Stimulated activated CD8-positive, alpha-beta memory T cell treated with anti-CD3 and anti-CD28 coated beads, Interleukin-12 subunit alpha, Interleukin-12 subunit beta, amount 100 ng/mL, for 4 hours (primary cell): ENCODE results near the gene P2RY6.

Experiments
- DNase-seq: peaks from one replicate; pipeline ENCODE4 v3.0.0-alpha.2; 2020; ENCODE audit warnings: low read depth

The P2RY6 gene

GRCh38 chr11:73297702-73298101, 25.6 kb downstream of the P2RY6 start:
- DNase-seq: no peak

DNA sequence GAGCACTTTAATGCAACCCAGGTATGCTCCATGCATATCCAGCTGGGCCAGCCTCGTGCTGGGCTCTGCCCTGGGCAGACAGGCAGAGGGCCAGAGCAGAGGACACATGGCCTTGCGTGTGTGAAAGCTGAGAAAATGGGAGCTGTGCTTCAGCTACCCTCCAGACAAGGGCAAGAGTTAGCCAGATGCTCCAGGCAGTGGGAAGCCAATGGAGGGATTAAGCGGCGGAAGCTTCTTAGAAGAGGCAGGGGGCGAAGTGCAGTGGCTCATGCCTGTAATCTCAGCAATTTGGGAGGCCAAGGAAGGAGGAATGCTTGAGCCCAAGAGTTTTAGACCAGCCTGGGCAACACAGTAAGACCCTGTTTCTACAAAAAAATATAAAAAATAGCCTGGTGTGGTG, 26.1 kb downstream of the P2RY6 start:
- no peak for DNase-seq

- DNase-seq: no peak
Measured at GRCh38 chr11:73299751-73300150, 27.6 kb downstream of the P2RY6 start.

- no peak for DNase-seq
Measured at GRCh38 chr11:73306069-73306841, 34.1 kb downstream of the P2RY6 start.

DNA sequence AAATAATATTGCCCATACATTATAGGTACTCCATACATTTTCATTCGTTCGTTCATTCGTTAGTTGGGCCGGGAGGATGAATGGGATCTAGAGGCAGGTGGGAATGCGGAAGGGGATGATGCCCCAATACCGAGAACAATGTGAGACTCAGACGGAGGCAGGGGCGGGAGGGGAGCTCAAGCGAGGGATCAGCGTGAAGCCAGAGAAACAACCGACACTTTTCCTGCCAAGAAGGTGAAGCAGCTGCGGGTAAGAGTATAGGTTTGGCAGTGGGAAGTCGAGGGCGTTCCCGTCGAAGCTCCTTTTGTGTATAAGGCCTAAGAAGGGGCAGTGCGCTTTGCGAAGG, 34.8 kb downstream of the P2RY6 start:
- DNase-seq: no peak

GRCh38 chr11:73307323-73308002, 35.3 kb downstream of the P2RY6 start:
- peak; percentile 75 for DNase-seq

- peak; percentile 32 for DNase-seq
Measured at GRCh38 chr11:73308003-73308960, 36.1 kb downstream of the P2RY6 start, which contains the start of gene ARHGEF17. Gene ARHGEF17 (plus strand): TSS chr11:73308276. CDS start chr11:73308639, 363 bp downstream.

DNA sequence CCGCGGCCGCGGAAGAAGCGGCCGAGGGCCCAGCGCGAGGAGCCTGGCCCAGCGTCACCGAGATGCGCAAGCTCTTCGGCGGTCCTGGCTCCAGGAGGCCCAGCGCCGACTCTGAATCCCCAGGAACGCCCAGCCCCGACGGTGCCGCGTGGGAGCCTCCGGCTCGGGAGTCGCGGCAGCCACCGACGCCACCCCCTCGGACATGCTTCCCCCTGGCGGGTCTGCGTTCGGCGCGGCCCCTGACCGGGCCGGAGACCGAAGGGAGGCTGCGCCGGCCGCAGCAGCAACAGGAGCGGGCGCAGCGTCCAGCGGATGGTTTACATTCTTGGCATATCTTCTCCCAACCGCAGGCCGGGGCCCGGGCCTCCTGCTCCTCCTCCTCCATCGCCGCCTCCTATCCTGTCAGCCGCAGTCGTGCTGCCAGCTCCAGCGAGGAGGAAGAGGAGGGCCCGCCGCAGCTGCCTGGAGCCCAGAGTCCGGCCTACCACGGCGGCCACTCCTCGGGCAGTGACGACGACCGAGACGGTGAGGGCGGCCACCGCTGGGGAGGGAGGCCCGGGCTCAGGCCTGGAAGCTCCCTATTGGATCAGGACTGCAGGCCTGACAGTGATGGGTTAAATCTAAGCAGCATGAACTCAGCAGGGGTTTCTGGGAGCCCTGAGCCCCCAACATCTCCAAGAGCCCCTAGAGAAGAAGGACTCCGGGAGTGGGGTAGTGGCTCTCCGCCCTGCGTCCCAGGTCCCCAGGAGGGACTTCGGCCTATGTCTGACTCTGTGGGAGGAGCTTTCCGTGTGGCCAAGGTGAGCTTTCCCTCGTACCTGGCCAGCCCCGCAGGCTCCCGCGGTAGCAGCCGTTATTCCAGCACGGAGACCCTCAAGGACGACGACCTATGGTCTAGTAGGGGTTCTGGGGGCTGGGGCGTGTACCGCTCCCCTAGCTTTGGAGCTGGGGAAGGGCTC, 37.1 kb downstream of the P2RY6 start:
- no peak for DNase-seq

DNA sequence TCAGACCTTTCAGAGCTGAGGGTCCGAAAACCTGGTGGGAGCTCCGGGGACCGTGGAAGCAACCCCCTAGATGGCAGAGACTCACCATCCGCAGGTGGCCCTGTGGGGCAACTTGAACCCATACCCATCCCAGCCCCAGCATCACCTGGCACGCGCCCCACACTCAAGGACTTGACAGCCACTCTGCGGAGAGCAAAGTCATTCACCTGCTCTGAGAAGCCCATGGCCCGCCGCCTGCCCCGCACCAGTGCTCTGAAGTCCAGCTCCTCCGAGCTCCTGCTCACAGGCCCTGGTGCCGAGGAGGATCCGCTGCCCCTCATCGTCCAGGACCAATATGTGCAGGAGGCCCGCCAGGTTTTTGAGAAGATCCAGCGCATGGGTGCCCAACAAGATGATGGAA, 37.9 kb downstream of the P2RY6 start:
- no peak for DNase-seq

- DNase-seq: no peak
Measured at GRCh38 chr11:73310661-73311393, 38.7 kb downstream of the P2RY6 start.

DNA sequence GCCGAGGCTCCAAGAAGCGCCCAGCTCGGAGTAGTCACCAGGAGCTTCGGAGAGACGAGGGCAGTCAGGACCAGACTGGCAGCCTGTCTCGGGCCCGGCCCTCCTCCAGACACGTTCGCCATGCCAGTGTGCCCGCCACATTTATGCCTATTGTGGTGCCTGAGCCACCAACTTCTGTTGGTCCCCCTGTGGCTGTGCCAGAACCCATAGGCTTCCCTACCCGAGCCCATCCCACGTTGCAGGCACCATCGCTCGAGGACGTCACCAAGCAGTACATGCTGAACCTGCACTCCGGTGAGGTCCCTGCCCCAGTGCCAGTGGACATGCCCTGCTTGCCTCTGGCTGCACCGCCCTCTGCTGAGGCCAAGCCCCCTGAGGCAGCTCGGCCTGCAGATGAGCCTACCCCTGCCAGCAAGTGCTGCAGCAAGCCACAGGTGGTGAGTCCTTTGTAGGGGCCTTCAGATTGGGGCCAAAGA, 39.3 kb downstream of the P2RY6 start:
- no peak for DNase-seq

DNA sequence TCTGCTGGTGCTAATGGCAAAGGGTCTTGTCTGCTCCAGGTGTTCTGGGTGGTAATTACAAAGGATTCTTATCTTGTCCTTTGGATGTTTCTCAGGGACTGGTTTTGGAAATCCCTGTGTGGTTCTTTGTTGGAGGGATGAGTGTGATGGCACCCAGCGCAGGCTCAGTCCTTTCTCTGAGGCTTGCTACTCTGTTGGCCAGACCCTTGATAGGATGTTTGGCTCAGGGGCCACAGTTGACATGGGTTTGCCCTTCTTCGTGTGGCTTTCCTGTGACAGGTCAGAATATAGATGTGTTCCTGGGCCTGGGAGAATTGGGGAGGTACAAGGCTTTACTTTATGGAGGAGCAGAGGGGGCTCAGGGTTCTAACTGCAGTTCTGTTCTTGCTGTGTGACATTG, 39.9 kb downstream of the P2RY6 start:
- DNase-seq: no peak

- DNase-seq: no peak
Measured at GRCh38 chr11:73312851-73313327, 40.8 kb downstream of the P2RY6 start.

- DNase-seq: no peak
Measured at GRCh38 chr11:73313652-73314051, 41.5 kb downstream of the P2RY6 start.

- DNase-seq: no peak
Measured at GRCh38 chr11:73314117-73314961, 42.2 kb downstream of the P2RY6 start.

DNA sequence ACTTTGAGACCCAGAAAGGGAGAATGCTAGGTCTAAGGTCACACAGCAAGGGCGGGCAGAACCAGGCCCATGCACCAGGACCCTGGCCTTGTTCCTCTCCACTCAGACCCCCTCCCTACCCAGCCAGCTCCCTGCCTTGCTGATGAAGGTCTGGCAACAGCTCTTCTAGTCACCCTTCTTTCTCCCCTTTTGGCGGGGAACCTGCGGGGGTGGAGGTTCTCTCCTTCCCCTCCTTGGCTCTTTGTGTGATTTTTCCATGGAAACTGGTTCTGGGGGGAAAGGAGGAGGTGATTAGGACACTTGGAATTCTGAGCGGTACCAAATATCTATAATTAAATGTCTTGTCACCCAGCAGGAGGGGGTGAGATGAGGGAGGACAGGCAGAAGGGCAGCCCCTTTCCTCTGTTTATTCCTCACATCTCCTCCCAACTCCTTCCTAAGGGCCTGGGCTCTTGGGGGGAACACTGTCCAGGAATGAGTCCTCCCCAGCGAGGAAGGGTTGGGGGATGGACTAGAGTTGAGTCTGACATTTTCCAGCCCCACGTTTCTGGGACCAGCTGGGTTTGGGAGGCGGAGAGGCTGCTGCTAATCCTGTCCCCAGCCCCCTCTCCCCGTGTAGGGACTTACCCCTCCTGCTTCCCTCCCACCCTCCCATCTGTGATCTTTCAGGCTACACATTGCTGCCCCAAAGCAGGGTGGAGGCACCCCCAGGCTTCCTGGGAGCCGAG, 43.3 kb downstream of the P2RY6 start:
- DNase-seq: no peak

- no peak for DNase-seq
Measured at GRCh38 chr11:73316422-73316821, 44.3 kb downstream of the P2RY6 start.

DNA sequence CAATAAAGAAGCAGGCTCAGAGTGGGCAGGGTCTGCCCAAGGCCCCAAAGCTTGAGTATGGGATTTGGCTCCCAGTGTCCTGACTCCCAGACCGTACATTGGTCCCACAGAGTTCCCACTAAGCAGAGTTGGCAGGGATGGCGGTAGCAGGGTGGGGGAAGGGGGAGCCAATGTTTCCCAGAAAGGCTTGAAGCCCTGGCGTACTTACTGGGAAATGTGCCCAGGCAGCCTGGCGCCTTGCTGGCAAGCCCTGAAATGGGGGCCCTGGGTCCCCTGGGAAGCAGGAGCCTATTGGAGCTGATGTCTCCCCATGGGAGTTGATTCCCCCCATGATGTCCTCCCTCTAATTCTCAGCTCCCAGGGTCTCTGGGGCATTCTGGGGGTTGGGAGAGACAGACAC, 45.2 kb downstream of the P2RY6 start:
- no peak for DNase-seq

DNA sequence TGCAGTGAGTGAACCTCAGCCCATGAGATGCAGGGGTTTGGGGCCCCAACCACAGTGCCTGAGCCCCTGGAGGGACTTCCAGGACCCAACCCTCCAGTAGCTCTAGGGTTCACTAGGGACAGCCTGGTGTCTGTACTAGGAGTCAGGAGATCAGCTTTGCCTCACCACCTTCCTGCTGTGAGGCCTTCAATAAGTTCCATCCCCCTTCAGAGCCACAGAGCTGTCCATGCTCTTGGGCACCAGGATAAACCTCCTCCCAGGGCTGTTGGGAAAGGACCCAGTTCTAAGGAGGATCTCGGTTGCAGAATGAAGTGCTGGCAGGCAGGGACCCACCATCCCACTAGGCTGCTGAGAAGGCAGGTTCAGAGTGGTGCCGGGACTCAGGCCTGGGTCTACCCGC, 45.7 kb downstream of the P2RY6 start:
- DNase-seq: no peak
